ENCODE data around the gene AHDC1. TPM values are rescaled to one million over a fixed set of nuclear protein-coding genes. Genes with fewer than 3 reads are reported as not detected.
A peak's percentile ranks its signal among the peaks of the same experiment; 100 is the strongest.

The AHDC1 gene
- total RNA-seq, 1 donor from 2014 or later = 18.0 TPM

GRCh38 chr1:27560268-27561123, 43.4 kb downstream of the AHDC1 start:
- no peak overlapping the region for H3K4me3 ChIP-seq (ENCODE audit: low read depth, low read length)
- no peaks in the 10 kb centered on the region for H3K27me3 ChIP-seq (ENCODE audit: control insufficient read depth, insufficient read depth, low read length)
- no peaks in the 10 kb centered on the region for H3K36me3 ChIP-seq (ENCODE audit: control insufficient read depth, insufficient read depth, low read length)
- DNase-seq (ENCODE audit: low read depth) = no peak
- TF ChIP-seq, protein P1, sequence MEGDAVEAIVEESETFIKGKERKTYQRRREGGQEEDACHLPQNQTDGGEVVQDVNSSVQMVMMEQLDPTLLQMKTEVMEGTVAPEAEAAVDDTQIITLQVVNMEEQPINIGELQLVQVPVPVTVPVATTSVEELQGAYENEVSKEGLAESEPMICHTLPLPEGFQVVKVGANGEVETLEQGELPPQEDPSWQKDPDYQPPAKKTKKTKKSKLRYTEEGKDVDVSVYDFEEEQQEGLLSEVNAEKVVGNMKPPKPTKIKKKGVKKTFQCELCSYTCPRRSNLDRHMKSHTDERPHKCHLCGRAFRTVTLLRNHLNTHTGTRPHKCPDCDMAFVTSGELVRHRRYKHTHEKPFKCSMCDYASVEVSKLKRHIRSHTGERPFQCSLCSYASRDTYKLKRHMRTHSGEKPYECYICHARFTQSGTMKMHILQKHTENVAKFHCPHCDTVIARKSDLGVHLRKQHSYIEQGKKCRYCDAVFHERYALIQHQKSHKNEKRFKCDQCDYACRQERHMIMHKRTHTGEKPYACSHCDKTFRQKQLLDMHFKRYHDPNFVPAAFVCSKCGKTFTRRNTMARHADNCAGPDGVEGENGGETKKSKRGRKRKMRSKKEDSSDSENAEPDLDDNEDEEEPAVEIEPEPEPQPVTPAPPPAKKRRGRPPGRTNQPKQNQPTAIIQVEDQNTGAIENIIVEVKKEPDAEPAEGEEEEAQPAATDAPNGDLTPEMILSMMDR (IDR thresholded peaks at IDR 0.05; ENCODE audit: insufficient read depth, low read length, poor library complexity, severe bottlenecking) = no peak

DNA sequence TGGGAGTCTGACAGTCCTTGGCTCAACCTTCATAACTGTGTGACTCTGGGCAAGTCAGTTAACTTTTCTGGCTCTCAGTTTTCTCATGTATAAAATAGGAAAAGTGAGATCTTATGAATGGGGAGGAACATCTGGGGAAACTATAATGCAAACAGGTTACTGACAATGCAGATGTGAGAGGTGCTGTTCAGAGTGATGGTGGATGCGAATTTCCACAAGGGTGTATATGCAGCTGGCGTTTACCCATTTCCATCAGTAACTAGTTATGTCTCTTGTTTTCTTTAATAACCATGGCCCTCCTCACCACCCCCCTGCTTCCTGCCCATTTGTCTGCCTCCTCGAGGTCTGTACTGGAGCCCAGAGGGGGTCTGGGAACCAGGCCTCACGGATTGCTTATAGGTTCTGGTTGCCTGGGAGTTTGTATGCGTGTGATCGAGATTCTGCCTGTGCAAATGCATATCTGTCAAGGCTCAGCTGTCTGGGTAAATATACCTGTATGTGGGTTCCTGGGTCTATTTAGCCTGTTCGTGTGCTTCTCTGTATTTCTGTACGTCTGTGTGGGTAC, 44.4 kb downstream of the AHDC1 start:
- TF ChIP-seq, protein P1 (IDR thresholded peaks at IDR 0.05; ENCODE audit: insufficient read depth, low read length, poor library complexity, severe bottlenecking) = no peak
- Histone ChIP-seq H3K4me3 (ENCODE audit: low read depth, low read length) (no peak overlapping the region), H3K36me3 (ENCODE audit: control insufficient read depth, insufficient read depth, low read length) (no peaks in the 10 kb centered on the region), H3K27me3 (ENCODE audit: control insufficient read depth, insufficient read depth, low read length) (no peaks in the 10 kb centered on the region)
- DNase-seq (ENCODE audit: low read depth) = no peak

GRCh38 chr1:27557596-27558340, 46.2 kb downstream of the AHDC1 start:
- TF ChIP-seq, protein P1 (IDR thresholded peaks at IDR 0.05; ENCODE audit: insufficient read depth, low read length, poor library complexity, severe bottlenecking) = no peak
- no peak for DNase-seq (ENCODE audit: low read depth)
- no peaks in the 10 kb centered on the region for H3K27me3 ChIP-seq (ENCODE audit: control insufficient read depth, insufficient read depth, low read length)
- H3K36me3 ChIP-seq (ENCODE audit: control insufficient read depth, insufficient read depth, low read length) = no peaks in the 10 kb centered on the region
- no peak overlapping the region for H3K4me3 ChIP-seq (ENCODE audit: low read depth, low read length)

GRCh38 chr1:27556781-27557595, 47.0 kb downstream of the AHDC1 start:
- no peaks in the 10 kb centered on the region for H3K27me3 ChIP-seq (ENCODE audit: control insufficient read depth, insufficient read depth, low read length)
- TF ChIP-seq, protein P1 (IDR thresholded peaks at IDR 0.05; ENCODE audit: insufficient read depth, low read length, poor library complexity, severe bottlenecking) = peak; percentile 94
- no peaks in the 10 kb centered on the region for H3K36me3 ChIP-seq (ENCODE audit: control insufficient read depth, insufficient read depth, low read length)
- peak; percentile 84 for DNase-seq (ENCODE audit: low read depth)
- no peak overlapping the region for H3K4me3 ChIP-seq (ENCODE audit: low read depth, low read length)

DNA sequence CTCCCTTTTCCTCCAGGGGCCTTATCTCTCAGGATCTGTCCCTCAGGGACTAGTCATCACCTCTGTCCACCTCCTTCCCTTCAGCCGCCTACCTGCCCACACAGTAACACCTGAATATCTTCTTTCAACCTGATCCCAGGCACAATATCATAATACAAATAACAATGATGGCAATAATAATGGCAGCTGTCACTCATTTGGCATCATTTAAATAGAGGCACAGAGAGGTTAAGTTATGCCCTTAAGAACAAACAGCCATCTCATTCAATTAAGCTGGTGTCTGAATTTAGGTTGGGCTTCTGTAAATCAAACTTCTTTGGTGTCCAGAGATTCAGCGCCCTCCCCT, 47.5 kb downstream of the AHDC1 start:
- no peak overlapping the region for H3K4me3 ChIP-seq (ENCODE audit: low read depth, low read length)
- TF ChIP-seq, protein P1 (IDR thresholded peaks at IDR 0.05; ENCODE audit: insufficient read depth, low read length, poor library complexity, severe bottlenecking) = no peak
- no peaks in the 10 kb centered on the region for H3K36me3 ChIP-seq (ENCODE audit: control insufficient read depth, insufficient read depth, low read length)
- DNase-seq (ENCODE audit: low read depth) = no peak
- H3K27me3 ChIP-seq (ENCODE audit: control insufficient read depth, insufficient read depth, low read length) = no peaks in the 10 kb centered on the region
